Measurements from ENCODE around the gene SRGAP1.
"Not testable (repeated sequence)": the region's sequence is repeated elsewhere in the genome, so short reads cannot be mapped to it uniquely, and the experiment has no call there.

Gene SRGAP1

GRCh38 chr12:64056741-64057140, 212.2 kb downstream of the SRGAP1 start:
- no peaks in the 10 kb centered on the region for H3K4me1 Mint-ChIP-seq
- peaks cover 16% of the 10 kb centered on the region for H3K27me3 Mint-ChIP-seq
- DNase-seq (ENCODE audit: low spot score in 2 of 2): no peak
- no peak overlapping the region for H3K27ac Mint-ChIP-seq (ENCODE audit: low read depth)
- H3K9me3 Mint-ChIP-seq: no peaks in the 10 kb centered on the region
- no peaks in the 10 kb centered on the region for H3K36me3 Mint-ChIP-seq (ENCODE audit: insufficient read depth)
- no peak for ATAC-seq (replicated peaks; ENCODE audit: extremely low read depth, poor library complexity, severe bottlenecking)
- H3K4me3 Mint-ChIP-seq: no peak overlapping the region

- Mint-ChIP-seq H3K4me3 (no peak overlapping the region), H3K36me3 (ENCODE audit: insufficient read depth) (no peaks in the 10 kb centered on the region), H3K27ac (ENCODE audit: low read depth) (no peak overlapping the region), H3K4me1 (no peaks in the 10 kb centered on the region), H3K9me3 (no peaks in the 10 kb centered on the region), H3K27me3 (peaks cover 11% of the 10 kb centered on the region)
- ATAC-seq (replicated peaks; ENCODE audit: extremely low read depth, poor library complexity, severe bottlenecking) (no peak), DNase-seq (ENCODE audit: low spot score in 2 of 2) (no peak)
Observed at GRCh38 chr12:64057706-64058105, 213.2 kb downstream of the SRGAP1 start.

GRCh38 chr12:64058541-64059265, 214.2 kb downstream of the SRGAP1 start:
- H3K4me3 Mint-ChIP-seq: no peak overlapping the region

GRCh38 chr12:64059685-64060084, 215.2 kb downstream of the SRGAP1 start:
- no peak for ATAC-seq (replicated peaks; ENCODE audit: extremely low read depth, poor library complexity, severe bottlenecking)
- Mint-ChIP-seq H3K4me3 (no peak overlapping the region), H3K27ac (ENCODE audit: low read depth) (no peak overlapping the region), H3K4me1 (no peaks in the 10 kb centered on the region), H3K27me3 (peaks cover 11% of the 10 kb centered on the region), H3K9me3 (no peaks in the 10 kb centered on the region), H3K36me3 (ENCODE audit: insufficient read depth) (no peaks in the 10 kb centered on the region)
- no peak for DNase-seq (ENCODE audit: low spot score in 2 of 2)

More at GRCh38 chr12:64058541-64059265, 214.2 kb downstream of the SRGAP1 start:
- H3K27ac Mint-ChIP-seq (ENCODE audit: low read depth): no peak overlapping the region
- H3K4me1 Mint-ChIP-seq: no peaks in the 10 kb centered on the region
- no peaks in the 10 kb centered on the region for H3K36me3 Mint-ChIP-seq (ENCODE audit: insufficient read depth)
- no peaks in the 10 kb centered on the region for H3K9me3 Mint-ChIP-seq
- DNase-seq (ENCODE audit: low spot score in 2 of 2) (no peak), ATAC-seq (replicated peaks; ENCODE audit: extremely low read depth, poor library complexity, severe bottlenecking) (no peak)
- peaks cover 11% of the 10 kb centered on the region for H3K27me3 Mint-ChIP-seq

- DNase-seq (ENCODE audit: low spot score in 2 of 2): no peak
- no peaks in the 10 kb centered on the region for H3K27me3 Mint-ChIP-seq
- H3K4me3 Mint-ChIP-seq: no peak overlapping the region
- H3K36me3 Mint-ChIP-seq (ENCODE audit: insufficient read depth): no peaks in the 10 kb centered on the region
- no peaks in the 10 kb centered on the region for H3K9me3 Mint-ChIP-seq
- no peak overlapping the region for H3K27ac Mint-ChIP-seq (ENCODE audit: low read depth)
- no peak for ATAC-seq (replicated peaks; ENCODE audit: extremely low read depth, poor library complexity, severe bottlenecking)
- H3K4me1 Mint-ChIP-seq: no peaks in the 10 kb centered on the region
Observed at GRCh38 chr12:64061868-64062375, 217.4 kb downstream of the SRGAP1 start.

GRCh38 chr12:64063121-64063520, 218.6 kb downstream of the SRGAP1 start:
- ATAC-seq (replicated peaks; ENCODE audit: extremely low read depth, poor library complexity, severe bottlenecking) (no peak), DNase-seq (ENCODE audit: low spot score in 2 of 2) (no peak)
- Mint-ChIP-seq H3K4me1 (no peaks in the 10 kb centered on the region), H3K27ac (ENCODE audit: low read depth) (no peak overlapping the region), H3K27me3 (no peaks in the 10 kb centered on the region), H3K4me3 (no peak overlapping the region), H3K9me3 (no peaks in the 10 kb centered on the region), H3K36me3 (ENCODE audit: insufficient read depth) (no peaks in the 10 kb centered on the region)

DNA sequence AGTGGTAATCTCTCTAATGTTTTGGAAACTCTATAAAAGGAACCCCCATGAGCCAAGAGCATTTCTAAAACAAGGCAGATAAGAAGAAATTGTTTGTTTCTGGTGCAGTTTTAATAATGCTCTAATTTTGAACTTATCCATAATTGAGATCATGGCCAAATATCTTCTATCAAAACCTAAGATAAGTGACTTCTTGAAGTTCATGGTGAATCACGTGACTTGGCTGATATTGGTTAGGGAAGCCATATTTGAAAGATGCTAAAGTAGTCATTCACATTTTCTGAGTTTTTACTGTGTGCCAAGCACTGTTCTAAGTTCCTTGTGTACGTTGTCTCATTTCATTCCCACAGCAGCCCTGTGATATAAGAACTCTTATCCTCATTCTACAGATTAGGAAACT, 219.7 kb downstream of the SRGAP1 start:
- no peaks in the 10 kb centered on the region for H3K9me3 Mint-ChIP-seq
- ATAC-seq (replicated peaks; ENCODE audit: extremely low read depth, poor library complexity, severe bottlenecking) (no peak), DNase-seq (ENCODE audit: low spot score in 2 of 2) (no peak)
- H3K4me1 Mint-ChIP-seq: no peaks in the 10 kb centered on the region
- no peak overlapping the region for H3K4me3 Mint-ChIP-seq
- H3K36me3 Mint-ChIP-seq (ENCODE audit: insufficient read depth): no peaks in the 10 kb centered on the region
- no peaks in the 10 kb centered on the region for H3K27me3 Mint-ChIP-seq
- no peak overlapping the region for H3K27ac Mint-ChIP-seq (ENCODE audit: low read depth)

GRCh38 chr12:64064706-64065105, 220.2 kb downstream of the SRGAP1 start:
- H3K27ac Mint-ChIP-seq (ENCODE audit: low read depth): no peak overlapping the region
- H3K4me1 Mint-ChIP-seq: no peaks in the 10 kb centered on the region
- no peaks in the 10 kb centered on the region for H3K36me3 Mint-ChIP-seq (ENCODE audit: insufficient read depth)
- H3K4me3 Mint-ChIP-seq: no peak overlapping the region
- ATAC-seq (replicated peaks; ENCODE audit: extremely low read depth, poor library complexity, severe bottlenecking) (no peak), DNase-seq (ENCODE audit: low spot score in 2 of 2) (no peak)
- no peaks in the 10 kb centered on the region for H3K9me3 Mint-ChIP-seq
- H3K27me3 Mint-ChIP-seq: no peaks in the 10 kb centered on the region

DNA sequence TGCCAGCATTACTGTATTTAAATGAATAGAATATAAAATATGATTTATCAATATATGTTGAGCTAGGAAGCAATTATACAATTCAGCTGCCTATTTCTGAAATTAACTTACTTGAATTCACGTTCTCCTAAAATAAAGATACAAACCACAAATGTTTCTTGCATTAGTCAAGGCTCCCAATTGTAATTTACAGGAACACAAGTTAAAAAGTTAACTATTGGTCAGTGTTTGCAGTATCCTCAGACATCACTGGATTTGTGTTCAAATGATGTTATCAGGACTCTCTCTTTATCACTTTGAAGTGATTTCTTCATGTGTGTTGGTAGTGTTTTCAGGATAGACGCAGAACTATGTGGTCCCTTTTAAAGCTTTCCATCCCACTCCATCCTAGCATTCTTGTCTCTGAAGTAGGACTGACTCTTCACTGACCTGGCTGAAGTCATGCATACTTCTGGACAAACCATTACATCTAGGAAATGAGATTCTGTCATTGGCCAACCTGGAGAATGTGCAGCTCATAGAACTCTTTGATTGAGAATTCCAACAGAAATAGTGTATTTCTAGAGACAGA, 221.5 kb downstream of the SRGAP1 start:
- Mint-ChIP-seq H3K4me3 (no peak overlapping the region), H3K9me3 (no peaks in the 10 kb centered on the region), H3K4me1 (no peaks in the 10 kb centered on the region), H3K27ac (ENCODE audit: low read depth) (no peak overlapping the region), H3K27me3 (no peaks in the 10 kb centered on the region), H3K36me3 (ENCODE audit: insufficient read depth) (no peaks in the 10 kb centered on the region)
- no peak for DNase-seq (ENCODE audit: low spot score in 2 of 2)
- no peak for ATAC-seq (replicated peaks; ENCODE audit: extremely low read depth, poor library complexity, severe bottlenecking)

DNA sequence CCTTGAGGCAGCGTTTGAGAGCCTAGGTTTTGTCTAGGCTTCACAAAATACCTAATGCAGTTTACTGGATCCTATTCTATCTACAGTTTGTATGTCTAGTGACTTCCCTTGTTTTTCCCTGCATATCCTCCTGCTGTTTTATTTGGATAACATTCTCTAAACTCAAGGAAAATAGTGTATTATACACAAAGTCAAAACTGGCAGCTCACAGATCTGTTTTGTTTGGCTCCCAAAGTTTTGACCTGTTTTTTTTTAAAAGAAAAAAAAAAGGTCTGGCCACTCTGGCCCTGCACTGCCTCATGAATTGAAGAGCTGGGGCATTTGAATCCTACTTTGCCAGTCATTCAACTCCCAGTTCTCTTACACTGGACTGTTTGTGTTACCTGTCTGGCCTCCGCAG, 222.3 kb downstream of the SRGAP1 start:
- no peak overlapping the region for H3K4me3 Mint-ChIP-seq
- no peaks in the 10 kb centered on the region for H3K4me1 Mint-ChIP-seq
- H3K27ac Mint-ChIP-seq (ENCODE audit: low read depth): no peak overlapping the region
- no peaks in the 10 kb centered on the region for H3K27me3 Mint-ChIP-seq
- H3K9me3 Mint-ChIP-seq: no peaks in the 10 kb centered on the region
- DNase-seq (ENCODE audit: low spot score in 2 of 2): no peak
- H3K36me3 Mint-ChIP-seq (ENCODE audit: insufficient read depth): no peaks in the 10 kb centered on the region
- no peak for ATAC-seq (replicated peaks; ENCODE audit: extremely low read depth, poor library complexity, severe bottlenecking)

DNA sequence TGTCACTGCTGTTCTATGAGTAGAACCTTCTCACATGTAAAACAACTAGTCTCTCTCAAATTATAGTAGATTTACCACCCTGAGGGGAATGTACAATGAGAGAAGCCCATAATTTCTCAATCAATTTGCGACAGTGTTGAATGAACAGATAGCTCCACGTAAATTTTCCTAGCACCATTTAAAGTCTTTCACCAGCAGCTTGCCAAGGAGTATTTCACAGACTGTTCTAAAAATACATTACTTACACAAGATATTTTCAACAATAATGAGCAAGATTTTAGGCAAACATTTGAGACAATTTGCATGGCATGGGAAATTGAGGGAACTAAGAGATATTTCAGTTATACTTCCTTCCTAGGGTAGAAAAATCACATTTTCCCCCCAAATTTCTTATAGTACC, 226.0 kb downstream of the SRGAP1 start:
- no peak for DNase-seq (ENCODE audit: low spot score in 2 of 2)
- Mint-ChIP-seq H3K27ac (ENCODE audit: low read depth) (no peak overlapping the region), H3K36me3 (ENCODE audit: insufficient read depth) (no peaks in the 10 kb centered on the region), H3K4me1 (no peaks in the 10 kb centered on the region), H3K4me3 (no peak overlapping the region), H3K27me3 (no peaks in the 10 kb centered on the region), H3K9me3 (no peaks in the 10 kb centered on the region)
- no peak for ATAC-seq (replicated peaks; ENCODE audit: extremely low read depth, poor library complexity, severe bottlenecking)

- Mint-ChIP-seq H3K27me3 (peaks cover 9% of the 10 kb centered on the region), H3K4me3 (no peak overlapping the region), H3K27ac (ENCODE audit: low read depth) (no peak overlapping the region), H3K36me3 (ENCODE audit: insufficient read depth) (no peaks in the 10 kb centered on the region), H3K9me3 (no peaks in the 10 kb centered on the region), H3K4me1 (no peaks in the 10 kb centered on the region)
- ATAC-seq (replicated peaks; ENCODE audit: extremely low read depth, poor library complexity, severe bottlenecking) (no peak), DNase-seq (ENCODE audit: low spot score in 2 of 2) (no peak)
Observed at GRCh38 chr12:64072916-64073575, 228.5 kb downstream of the SRGAP1 start.

DNA sequence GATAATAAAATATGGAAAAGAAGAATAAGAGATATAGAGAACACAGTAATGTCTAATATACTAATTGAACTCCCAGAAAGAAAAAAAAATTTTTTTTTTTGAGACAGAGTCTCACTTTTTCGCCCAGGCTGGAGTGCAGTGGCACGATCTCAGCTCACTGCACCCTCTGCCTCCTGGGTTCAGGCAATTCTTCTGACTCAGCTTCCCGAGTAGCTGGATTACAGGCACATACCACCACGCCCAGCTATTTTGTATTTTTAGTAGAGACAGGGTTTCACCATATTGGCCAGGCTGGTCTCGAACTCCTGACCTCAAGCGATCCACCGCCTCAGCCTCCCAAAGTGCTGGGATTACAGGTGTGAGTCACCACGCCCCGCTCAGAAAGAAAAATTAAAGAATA, 232.1 kb downstream of the SRGAP1 start:
- DNase-seq (ENCODE audit: low spot score in 2 of 2); H3K27ac Mint-ChIP-seq (ENCODE audit: low read depth); H3K4me1 Mint-ChIP-seq; H3K9me3 Mint-ChIP-seq; ATAC-seq (replicated peaks; ENCODE audit: extremely low read depth, poor library complexity, severe bottlenecking); H3K36me3 Mint-ChIP-seq (ENCODE audit: insufficient read depth); H3K4me3 Mint-ChIP-seq; H3K27me3 Mint-ChIP-seq: not testable (repeated sequence)

All from central memory CD8-positive, alpha-beta T cell (primary cell).